HFF-Myc (cell line): ENCODE results near the gene NDUFB10.

ENCODE experiments used
- DNase-seq: peaks from one replicate; pipeline ENCODE4 v3.0.0-alpha.2; 2011; ENCODE audit warnings: low read depth; ENCODE audit errors: extremely low read depth
- H3K4me3 ChIP-seq: replicated peaks from 2 replicates; pipeline ENCODE4 v1.5.1; 2011; ENCODE audit warnings: low read depth, mild to moderate bottlenecking, control low read depth, low read length
- CTCF ChIP-seq: IDR thresholded peaks from 2 replicates; pipeline ENCODE4 v1.5.1; 2012; ENCODE audit warnings: mild to moderate bottlenecking, low read depth, low read length, control low read depth; ENCODE audit errors: missing control alignments

The NDUFB10 gene

GRCh38 chr16:1942047-1942809 lies 17.1 kb upstream of the NDUFB10 start:
- DNase-seq: no peak
- peak overlapping the region; percentile 80 for H3K4me3 ChIP-seq
- TF ChIP-seq CTCF: no peak

- TF ChIP-seq CTCF: no peak
- peak; percentile 90 for DNase-seq
- H3K4me3 ChIP-seq: peak within 1 kb of the TSS; percentile 80
These were observed 16.3 kb upstream of the NDUFB10 start, which contains the start of gene MSRB1 for GRCh38 chr16:1942810-1943726. TSS of gene MSRB1 (minus strand) at chr16:1943199. CDS start at chr16:1943156, 43 bp downstream.

- no peak for TF ChIP-seq CTCF
- DNase-seq: no peak
- no peak overlapping the region for H3K4me3 ChIP-seq
These were observed 14.6 kb upstream of the NDUFB10 start for GRCh38 chr16:1944612-1945199.

- no peak for TF ChIP-seq CTCF
- no peak overlapping the region for H3K4me3 ChIP-seq
- no peak for DNase-seq
These were observed 13.6 kb upstream of the NDUFB10 start for GRCh38 chr16:1945559-1946391.

- no peak overlapping the region for H3K4me3 ChIP-seq
- no peak for DNase-seq
- no peak for TF ChIP-seq CTCF
These were observed 12.6 kb upstream of the NDUFB10 start for GRCh38 chr16:1946495-1947368.
